Diencephalon (tissue), 1 donor: ENCODE measurements around the gene JPH3. TPM values are rescaled to one million over a fixed set of nuclear protein-coding genes. Genes with fewer than 3 reads are reported as not detected.

Experiments
- total RNA-seq: library from RNA; depleted of rRNA; stranded (reverse); fragments of >200 nt; gene quantifications from one replicate; pipeline ENCODE4 v1.2.3, GENCODE V29; 2014

The JPH3 gene
- 45.9 TPM for total RNA-seq

GRCh38 chr16:87602001-87602775, at the start of gene JPH3:
Gene JPH3 (plus strand): TSS chr16:87602508. CDS start chr16:87603147, 639 bp downstream.

Other genes starting within 250 kb of the JPH3 start
- gene FBXO31, start 218.7 kb upstream of the JPH3 start, total RNA-seq, result 29.3 TPM
- 54.0 TPM for gene MAP1LC3B, start 210.2 kb upstream of the JPH3 start, total RNA-seq
- 29.8 TPM for gene ZCCHC14, start 109.5 kb upstream of the JPH3 start, total RNA-seq
- 21.0 TPM for gene KLHDC4, start 163.5 kb downstream of the JPH3 start, total RNA-seq